ENCODE measurements around the gene EAPP.

DNA sequence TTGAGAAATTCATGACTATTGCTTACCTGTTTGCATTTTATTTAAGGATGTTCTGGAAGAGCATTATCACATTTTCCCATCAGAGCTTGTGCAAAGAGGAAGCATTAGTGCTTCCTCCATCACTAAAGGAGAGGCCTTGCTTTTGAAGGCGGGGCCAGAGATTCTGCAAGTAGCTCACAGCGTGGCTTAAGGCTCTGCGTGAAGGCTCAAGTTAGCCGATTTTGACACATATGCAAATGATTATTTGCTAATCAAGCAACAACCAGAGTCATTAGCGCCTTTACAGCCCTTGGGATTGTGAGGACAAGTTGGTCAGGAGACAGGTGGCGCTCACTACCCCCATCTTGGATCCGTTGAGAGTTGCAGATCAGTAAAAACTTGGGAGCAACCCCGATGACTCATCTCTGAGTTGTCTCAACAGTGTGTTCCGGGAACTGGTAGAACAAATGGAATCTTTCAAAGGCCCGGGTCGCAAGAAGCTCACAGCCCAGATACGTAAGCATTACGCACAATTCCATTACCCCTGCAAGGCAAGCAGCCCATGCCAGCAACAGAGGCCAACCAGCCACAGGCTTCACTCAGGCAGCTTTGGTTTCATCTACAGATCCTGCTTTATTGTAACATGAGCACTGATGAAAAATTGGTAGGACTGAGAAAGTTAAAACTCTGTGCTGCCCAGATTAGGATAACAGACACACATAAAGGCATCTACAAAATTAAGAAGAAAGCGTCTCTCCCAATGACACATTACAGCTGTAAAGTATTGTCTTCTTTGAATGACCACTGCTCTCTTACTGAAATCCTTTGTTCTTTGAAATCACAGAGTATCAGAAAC, 42.6 kb downstream of the EAPP start:
- TF ChIP-seq GATA3 (IDR thresholded peaks at IDR 0.05; ENCODE audit: low read depth, low read length) (no peak), GATA2 (IDR thresholded peaks at IDR 0.05; ENCODE audit: low read depth, low read length) (no peak)
